Endothelial cell of hepatic sinusoid (primary cell): ENCODE results near the gene GRK5.

Source experiments
- in situ Hi-C: cut with HindIII; loops from 2 replicates; pipeline ENCODE4 v1.10.0; 2017; ENCODE audit warnings: low sequenced_read_pairs

Gene GRK5

DNA sequence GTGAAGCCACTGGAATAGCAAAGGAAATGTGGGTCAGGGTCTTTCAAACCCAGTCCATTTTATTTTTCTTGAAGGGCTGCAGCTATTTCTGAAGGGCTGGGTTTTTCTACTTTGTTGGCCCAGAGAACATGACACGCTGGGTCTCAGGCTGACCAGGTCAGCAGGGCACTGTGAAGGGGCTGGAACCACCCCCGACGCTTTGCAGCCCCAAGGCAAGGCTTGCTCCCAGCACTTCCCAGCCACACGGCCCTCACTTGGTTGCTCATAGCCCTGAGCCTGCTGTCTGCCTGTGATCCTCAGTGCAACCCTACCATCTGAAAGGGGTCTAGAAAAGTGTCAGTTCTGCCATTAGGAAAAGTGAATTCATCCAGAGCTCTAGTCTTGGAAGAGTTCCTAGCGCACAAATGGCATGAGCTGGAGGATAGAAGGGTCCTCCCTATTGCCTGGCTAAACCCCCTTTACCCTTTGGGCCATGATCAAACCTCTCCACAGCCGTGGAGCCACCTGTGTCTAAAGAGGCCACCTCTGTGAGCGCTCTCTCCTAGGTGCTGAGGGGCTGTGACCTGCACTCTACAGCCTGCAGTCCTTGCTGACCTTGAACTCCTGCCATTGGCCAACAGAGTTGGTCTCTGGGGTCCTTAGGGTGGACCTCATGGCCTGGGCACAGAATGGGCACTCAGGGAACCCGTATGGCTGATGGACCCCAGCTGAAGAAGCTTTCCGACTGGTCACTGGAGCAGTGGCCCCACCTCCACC, 203.2 kb downstream of the GRK5 start:
- in situ Hi-C loops, result loop anchor here (5.0 kb wide), 3 partner anchors 53 to 188 kb away; no protein-coding TSS in a partner anchor

DNA sequence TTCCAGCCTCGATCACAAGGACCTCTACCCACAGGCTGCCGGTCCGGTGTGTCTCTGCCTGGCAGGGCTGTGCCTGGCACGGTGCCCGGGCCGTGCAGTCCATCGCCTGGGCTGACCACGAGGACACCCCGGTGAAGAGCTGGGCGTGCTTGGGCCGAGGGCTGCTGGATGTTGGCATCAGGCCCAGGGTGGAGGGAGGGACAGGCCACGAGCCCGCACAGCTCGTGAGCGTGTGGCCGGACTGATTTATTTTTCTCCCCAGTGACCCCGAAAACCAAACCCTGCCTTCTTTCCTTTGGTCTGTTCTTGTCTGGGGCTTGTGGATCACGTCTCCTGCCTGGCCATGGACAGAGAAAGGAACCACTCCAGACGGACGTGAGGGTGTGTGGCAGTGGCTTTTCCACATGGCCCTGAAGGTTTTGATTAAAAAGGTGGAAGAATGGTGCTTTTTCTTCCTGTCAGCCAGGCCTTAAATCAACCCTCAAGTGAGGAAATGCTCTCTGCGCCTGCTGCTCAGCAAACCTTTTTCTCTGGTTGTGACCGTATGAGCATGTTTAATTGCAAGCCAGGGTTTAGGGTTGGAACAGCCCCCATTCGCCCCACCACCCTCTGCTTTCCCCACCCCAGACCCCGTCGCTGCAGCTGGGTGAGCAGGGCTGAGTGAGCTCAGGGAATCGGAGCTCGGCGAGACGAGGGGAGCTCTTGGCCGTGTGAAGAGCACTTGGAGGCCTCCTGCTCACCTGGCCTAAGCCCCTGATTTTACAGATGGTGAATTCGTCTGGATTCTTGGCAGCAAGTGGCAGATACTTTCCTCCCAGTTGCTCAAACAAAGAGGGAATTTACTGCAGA, 205.1 kb downstream of the GRK5 start:
- in situ Hi-C loops, result loop anchor here (5.0 kb wide), 3 partner anchors 55 to 190 kb away; no protein-coding TSS in a partner anchor

DNA sequence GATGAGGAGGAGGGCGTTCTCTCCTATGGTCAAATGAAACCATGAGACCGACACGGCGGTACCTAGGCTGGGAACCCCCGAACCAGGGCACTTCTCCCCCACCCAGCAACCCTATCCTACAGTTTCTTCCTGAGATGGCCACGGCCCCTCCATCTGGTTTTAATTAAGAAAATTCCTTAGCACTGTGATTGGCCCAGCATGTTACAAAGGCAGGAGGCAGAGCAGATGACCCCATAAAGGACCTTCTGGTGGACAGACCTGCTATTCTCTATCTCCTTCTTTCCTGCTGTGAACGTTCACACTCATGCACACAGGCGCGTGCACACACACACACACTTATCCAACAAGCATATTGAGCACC, 205.7 kb downstream of the GRK5 start:
- in situ Hi-C loops, result loop anchor here (5.0 kb wide), 3 partner anchors 56 to 191 kb away; no protein-coding TSS in a partner anchor

DNA sequence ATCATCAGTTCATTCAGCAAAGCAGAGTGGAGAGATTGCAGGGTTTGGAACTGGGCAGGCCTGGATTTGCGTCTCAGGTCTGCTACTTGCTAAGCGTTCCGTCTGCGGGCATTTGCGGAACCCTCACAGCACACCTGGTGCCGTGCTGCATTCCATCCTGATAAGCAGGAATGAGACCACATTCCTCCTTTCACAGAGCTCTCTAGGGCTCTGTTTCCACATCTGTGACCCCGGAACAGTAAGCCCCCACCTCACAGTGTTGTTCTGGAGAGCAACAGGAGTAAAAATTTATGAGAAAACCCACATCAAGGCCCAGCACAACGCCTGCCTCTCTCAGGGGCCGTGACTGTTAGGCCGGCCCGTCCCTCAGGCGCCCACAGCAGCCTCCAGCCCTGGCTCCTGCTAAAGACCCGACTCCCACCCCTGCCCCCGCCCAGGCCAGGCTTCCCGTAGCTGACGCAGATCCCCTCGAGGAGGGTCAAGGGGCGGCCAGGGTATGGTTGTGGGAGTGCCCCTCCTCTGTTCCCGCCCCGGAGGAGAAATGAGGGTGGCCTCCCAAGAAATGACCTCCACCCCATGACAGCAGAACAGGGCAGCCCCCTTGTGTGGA, 206.2 kb downstream of the GRK5 start:
- in situ Hi-C loops, result loop anchor here (5.0 kb wide), 3 partner anchors 56 to 191 kb away; no protein-coding TSS in a partner anchor

DNA sequence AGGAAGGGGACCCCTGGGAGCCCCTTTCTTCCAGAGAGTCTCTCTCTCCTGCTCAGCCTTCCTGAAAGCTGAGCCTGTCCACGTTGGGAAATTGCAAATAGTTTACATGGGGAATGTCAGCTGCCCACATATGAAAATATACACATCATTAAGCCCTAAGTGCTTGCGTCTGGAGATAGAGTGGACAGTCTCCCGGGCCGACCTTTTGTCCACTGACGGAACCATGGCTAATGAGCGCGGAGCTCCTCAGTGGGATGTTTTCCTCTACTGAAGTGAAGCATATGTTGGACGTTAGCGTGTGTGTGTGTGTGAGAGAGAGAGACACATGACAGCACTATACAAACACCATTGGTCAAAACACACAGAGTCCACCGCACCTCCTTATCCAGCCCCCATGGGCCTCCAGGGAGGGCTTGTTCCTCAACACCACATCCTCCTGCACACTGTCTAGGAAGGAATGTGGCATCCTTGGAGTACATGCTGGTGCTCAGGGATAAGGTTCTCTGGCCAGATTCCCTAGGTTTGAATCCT, 206.8 kb downstream of the GRK5 start:
- in situ Hi-C loops, result loop anchor here (5.0 kb wide), 3 partner anchors 57 to 192 kb away; no protein-coding TSS in a partner anchor

DNA sequence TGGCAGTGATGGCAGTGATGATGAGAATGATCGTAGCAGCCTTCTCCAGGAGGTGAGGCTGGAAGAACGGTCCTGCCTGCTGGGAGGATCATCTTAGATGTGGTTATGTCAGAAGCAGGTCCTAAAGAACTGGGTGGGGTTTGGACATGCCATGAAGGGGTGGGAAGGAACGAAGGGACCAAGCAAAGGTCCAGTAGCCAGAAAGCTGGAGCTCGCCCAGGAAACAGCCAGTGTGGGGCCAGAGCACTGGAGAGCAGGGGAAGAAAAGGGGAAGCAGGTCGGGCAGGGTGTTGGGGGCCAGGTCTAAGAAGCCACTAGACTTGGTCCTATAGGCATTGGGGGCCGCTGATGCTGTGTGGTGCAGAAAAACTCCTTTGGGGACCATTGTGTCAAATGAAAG, 207.8 kb downstream of the GRK5 start:
- in situ Hi-C loops, result no loop called here

DNA sequence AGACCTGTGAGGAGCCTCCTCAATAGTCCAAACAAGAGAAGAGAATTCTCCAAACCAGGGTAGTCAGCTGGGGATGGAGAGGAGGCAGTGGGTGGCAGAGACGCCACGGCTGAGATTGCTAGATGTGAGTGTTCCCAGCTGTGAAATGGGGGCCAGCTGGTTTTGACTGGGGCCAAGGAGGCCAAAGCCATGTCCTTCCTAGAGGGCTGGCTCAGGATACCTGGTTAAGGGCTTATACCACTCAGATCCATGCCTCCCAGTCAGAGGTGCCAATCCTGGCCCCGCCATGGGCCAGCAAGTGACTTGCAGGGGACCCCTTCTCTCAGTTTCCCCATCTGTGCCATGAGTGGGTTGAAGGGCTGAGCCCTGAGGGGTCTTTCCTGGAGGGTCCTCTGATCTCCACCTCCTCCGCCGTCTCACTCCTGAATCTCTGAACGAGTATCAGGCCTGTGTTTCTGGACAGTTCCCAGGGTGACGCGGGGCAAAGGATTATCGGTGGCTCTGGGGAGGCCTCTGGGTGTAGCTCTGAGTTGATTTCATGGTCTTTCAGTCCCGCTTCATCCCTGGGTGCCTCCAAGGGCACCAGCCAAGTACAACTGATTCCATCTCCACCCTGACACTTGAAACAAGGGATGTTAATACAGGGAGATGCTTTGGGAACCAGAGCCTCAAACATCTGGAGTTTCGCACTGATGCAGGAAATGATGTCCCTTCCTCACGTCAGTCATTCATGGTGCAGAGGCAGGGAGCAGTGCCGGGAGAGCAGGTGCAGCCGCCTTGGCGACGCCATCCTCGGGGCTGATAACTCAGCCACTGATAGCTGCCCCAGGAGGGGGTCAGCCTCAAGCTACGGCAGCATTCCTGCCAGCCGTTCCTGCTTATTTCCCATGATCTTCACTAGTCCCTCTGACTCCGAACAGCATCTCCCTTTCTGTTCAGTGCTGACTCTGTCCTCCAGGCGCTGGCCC, 208.4 kb downstream of the GRK5 start:
- in situ Hi-C loops, result no loop called here

DNA sequence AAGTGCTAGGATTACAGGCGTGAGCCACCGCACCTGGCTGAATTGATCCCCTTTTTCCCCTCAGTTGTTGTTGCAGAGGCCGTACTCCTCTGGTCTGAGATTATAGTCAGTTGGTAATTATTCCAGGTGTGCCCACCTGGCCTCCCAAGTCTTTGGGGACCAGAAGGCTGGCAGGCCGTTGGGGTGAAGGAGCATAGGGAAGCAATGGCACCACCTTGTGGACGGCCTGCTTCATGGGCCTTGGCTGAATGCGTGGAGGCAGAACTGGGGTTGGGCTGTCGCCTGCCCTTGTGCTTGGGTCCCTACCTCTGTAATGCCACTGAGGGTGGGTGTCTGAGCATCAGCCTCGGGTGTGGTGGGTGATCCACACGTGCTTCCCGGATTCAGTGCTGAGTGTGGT, 209.5 kb downstream of the GRK5 start:
- in situ Hi-C loops, result no loop called here

DNA sequence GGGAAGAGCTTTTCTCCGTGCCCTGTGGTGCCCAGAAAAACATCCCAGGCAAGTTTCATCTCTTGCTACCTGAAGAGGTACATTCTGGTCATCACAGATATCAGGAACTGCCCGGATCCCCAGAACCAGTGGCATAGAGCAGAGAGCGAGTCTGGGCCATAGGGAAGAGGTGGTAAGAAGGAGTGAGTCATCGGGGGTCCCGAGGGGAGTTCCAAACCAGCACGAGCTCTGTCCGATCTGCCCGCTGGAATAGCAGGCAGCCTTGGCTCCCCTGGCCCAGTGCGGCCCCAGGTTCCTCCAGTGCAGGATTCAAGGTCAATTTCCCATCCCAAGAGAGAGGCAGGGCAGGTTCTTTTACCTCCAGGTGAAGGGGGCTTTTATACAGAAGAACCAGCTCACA, 210.5 kb downstream of the GRK5 start:
- in situ Hi-C loops, result no loop called here

DNA sequence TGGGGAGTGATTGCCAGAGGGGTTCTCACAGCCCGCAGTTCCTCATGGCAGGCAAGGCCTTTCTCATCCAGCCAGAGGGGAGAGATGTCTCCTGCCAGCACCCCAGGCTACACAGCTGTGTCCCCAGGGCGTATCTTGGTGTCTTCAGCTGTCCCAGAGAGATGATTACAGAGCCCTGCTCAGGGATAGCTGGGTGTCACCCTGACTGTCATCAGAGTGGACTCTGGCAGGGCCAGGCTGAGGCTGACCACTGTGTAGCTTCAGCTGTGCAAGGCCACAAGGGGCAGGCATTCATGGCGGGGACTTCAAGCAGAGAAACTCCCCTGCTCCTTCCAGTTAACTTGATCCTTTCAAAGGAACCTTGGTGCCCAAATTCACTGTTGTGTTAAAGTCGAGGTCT, 211.0 kb downstream of the GRK5 start:
- in situ Hi-C loops, result no loop called here

DNA sequence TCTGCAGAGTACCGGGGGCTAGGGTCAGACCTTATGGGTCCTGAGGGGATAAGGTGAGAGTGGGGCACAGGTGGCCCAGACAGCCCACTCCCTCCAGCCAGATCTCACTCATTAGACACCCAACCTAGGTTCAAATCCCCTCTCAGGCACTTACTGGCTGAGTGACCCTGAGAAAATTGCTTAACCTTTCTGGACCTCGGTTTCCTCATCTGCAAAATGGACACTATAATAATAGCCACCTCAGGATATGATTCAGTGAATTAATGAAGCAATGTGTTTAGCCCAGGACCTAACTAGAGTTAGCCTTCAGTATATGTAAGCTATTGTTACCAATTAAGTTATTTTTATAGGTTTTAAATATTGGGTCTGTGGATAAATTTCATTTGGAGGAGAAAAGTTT, 212.6 kb downstream of the GRK5 start:
- in situ Hi-C loops, result loop anchor here (5.0 kb wide), 1 partner anchor 57 kb away; no protein-coding TSS in a partner anchor

DNA sequence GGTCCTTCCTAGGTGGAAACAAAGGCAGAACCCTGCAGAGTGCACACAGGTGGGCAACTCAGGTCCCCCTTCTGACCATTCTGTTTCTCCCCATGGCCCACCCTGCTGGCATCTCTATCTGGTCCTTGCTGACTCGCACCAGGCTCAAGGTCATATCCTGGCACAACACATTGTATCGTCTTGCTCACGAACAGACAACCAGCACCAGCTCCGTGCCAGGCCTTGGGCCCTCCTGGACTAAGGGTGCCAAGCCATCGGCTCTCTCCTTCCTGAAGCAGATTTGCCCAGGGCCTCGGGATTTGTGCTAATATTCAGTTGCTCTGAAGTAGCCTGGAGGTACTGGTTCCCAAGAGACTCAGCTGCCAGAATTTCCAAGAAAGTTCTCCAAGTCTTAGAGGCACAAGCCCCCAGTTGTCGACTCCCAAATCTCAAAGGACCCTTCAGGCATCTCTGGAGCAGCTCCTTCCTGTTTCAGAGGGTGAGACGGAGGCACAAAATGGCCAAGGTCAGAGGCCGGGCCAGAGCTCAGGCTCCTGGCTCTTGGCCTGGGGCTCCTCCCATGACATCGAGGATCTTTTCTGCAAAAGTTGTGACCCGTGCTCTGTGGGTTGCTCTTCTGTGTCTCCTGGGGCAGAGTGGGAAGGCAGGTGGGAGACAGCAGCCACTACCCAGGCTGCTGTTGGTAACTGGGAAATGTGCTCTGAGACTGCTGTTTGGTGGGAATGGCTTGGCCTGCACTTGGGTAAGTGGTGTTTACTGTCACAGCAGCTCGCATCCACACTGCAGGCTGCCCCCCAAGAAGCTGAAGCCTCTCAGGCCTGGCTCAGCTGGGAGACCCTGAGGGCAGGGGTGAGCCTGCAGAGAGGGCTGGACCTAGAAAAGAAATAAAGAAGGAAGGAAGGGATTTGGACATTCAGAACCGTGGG, 213.8 kb downstream of the GRK5 start:
- in situ Hi-C loops, result loop anchor here (5.0 kb wide), 1 partner anchor 56 kb away; no protein-coding TSS in a partner anchor

DNA sequence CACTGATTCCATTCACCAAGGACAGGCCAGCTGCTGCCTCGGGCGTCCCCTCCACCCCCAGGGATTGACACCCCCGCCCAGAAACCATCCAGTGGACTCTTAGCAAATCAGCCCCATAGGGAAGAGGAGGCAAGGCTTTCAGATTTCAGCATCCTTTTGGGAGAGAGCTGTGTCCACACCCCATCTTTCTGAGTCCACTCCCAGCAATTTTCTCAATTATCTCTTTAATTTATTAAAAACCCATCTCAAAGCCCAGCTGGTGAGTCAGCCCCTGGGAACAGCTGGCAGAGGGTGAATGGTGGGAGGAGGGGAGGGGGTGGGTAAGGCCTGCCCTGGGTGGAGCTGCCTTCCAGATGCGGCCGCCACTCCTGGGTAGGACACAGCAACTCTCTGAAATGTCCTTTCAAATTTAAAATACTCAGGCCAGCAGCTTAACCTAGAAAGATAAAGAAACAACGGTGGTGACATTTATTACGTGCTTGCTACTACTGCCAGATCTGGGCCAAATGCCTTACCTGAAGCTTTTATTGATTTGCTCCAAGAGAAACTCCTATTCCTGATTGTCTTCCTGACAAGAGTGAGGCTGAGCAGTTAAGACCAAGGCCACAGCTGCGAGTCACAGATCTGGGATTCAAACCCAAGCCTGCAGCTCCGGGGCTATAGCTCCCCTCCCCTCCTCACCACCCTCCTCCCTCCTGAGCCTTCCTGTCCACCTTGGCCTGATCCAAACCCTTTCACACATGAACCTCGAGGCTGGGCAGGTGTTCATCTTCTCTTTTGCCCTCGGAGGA, 214.7 kb downstream of the GRK5 start:
- in situ Hi-C loops, result loop anchor here (5.0 kb wide), 1 partner anchor 55 kb away; no protein-coding TSS in a partner anchor

DNA sequence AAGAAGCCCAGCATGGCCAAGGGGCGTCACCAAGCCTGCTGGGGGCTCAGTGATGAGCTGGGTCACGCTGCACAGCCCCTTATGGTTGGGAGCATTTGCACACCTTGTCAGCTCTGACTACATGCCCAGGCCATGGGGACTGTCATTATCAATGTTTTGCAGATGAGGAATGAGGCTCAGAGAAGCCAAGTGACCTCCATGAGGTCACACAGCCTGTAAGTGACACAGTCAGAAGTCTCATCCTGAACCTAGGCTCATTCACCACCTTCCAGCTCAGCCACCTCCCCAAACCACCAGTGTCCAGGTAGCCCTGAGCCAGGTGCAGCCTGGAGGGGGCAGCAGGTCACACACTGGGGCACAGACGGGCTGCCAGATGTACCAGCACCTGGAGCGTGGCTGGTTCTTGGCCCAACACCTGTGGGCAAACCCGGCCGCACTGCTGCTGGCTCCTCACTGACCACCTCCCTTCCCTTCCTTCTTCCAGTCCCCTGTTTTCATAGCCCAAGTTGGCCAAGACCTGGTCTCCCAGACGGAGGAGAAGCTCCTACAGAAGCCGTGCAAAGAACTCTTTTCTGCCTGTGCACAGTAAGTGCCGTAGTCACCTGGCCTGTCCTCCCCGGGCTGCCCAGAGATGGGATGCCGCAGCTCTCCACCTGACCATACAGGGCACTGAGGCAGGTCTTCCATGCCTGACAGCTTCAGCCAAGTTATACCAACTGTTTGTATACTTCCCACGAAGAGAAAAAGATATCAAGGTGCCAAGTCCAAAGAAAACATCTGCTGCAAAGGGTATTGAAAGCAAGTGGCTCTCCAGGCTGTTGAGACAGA, 215.5 kb downstream of the GRK5 start:
- in situ Hi-C loops, result loop anchor here (5.0 kb wide), 1 partner anchor 54 kb away; no protein-coding TSS in a partner anchor

DNA sequence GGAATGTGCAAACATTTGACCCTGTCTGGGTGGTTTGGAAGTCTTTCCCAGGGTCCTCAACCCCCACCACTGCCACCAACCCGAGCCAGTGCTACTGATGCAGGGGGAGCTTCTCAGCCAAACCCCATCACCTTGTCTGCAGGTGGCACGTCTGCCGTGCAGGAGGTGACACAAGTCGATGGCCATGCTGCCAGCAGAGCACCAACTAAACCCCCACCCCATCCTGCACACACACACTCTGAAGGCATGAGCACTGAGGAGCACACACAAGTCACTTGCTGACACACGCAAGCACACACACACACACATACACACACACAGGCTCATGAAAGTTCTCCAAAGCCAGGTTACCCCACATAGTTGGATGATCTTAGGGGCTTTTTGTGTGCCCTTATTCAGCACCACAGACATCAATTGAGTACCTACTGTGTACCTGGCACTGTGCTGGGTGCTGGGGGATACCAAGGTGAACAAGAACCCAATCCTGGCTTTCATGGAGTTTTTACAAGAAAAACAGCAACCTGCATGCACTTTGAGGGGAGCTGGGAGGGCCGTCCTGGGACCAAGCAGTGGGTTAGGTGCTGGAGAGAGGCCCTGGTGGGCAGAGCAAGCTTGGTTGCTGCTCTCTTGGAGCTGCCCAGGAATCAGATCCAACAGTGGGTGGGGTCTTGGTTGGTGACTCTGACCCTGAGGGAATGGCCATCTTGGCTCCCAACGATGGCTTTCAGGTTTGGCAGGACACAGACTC, 216.3 kb downstream of the GRK5 start:
- in situ Hi-C loops, result loop anchor here (5.0 kb wide), 1 partner anchor 54 kb away; no protein-coding TSS in a partner anchor
